MCF 10A (cell line): ENCODE results near the gene TMEM271. TPM values are rescaled to one million over a fixed set of nuclear protein-coding genes. Genes with fewer than 3 reads are reported as not detected.

Source experiments
- BruUV-seq: library from RNA; stranded (reverse); fragments of 400-500 nt; replicated peaks from 2 replicates; lab custom pipeline; 2021; lab: Mats Ljungman, UMichigan
- CTCF ChIA-PET: fragments of 300-600 bp; sonication (Branson Sonifier 250); formaldehyde crosslinking; extraction: SDS; loops from one replicate; lab custom pipeline; 2021; ENCODE audit warnings: antibody characterized with exemption, inconsistent platforms; lab: Yijun Ruan, JAX
- POLR2A ChIA-PET: fragments of 300-600, 350-650 bp; sonication (Branson Sonifier 250); formaldehyde crosslinking; extraction: SDS; loops from one replicate; lab custom pipeline; 2020; ENCODE audit warnings: antibody characterized with exemption, inconsistent platforms; lab: Yijun Ruan, JAX
- DNase-seq: peaks from one replicate; pipeline ENCODE4 v3.0.0-alpha.2; 2018; ENCODE audit not compliant: unreplicated experiment
- H3K27ac Mint-ChIP-seq: one replicate; pipeline ENCODE4 v1.8.0; 2022; ENCODE audit warnings: mild to moderate bottlenecking, low read depth, mixed read lengths; ENCODE audit not compliant: unreplicated experiment
- H3K27me3 Mint-ChIP-seq: one replicate; pipeline ENCODE4 v1.8.0; 2022; ENCODE audit warnings: mixed read lengths; ENCODE audit not compliant: insufficient read depth, unreplicated experiment
- H3K36me3 Mint-ChIP-seq: one replicate; pipeline ENCODE4 v1.8.0; 2022; ENCODE audit warnings: mild to moderate bottlenecking, moderate library complexity, mixed read lengths; ENCODE audit not compliant: insufficient read depth, unreplicated experiment
- H3K4me1 Mint-ChIP-seq: one replicate; pipeline ENCODE4 v1.8.0; 2022; ENCODE audit warnings: mixed read lengths; ENCODE audit not compliant: insufficient read depth, unreplicated experiment
- H3K4me3 Mint-ChIP-seq: one replicate; pipeline ENCODE4 v1.8.0; 2022; ENCODE audit warnings: mild to moderate bottlenecking, moderate library complexity, mixed read lengths; ENCODE audit not compliant: unreplicated experiment
- H3K9me3 Mint-ChIP-seq: one replicate; pipeline ENCODE4 v1.8.0; 2022; ENCODE audit warnings: mixed read lengths; ENCODE audit not compliant: unreplicated experiment
- CTCF ChIP-seq: fragments of 200-600 bp; IDR thresholded peaks from one replicate; pipeline ENCODE4 v1.8.0; 2022; ENCODE audit warnings: antibody characterized with exemption, mild to moderate bottlenecking; ENCODE audit not compliant: unreplicated experiment
- intact Hi-C: fragments of 100-400 bp; cut with micrococcal nuclease; formaldehyde crosslinking; loops from 2 replicates; pipeline ENCODE4 v1.14.1; 2022
- total RNA-seq: library from RNA; stranded (reverse); gene quantifications from 2 replicates; pipeline ENCODE4 v1.2.3, GENCODE V29; 2022

The TMEM271 gene
- total RNA-seq, 1 experiment from 2014 or later = not detected

GRCh38 chr4:538542-539142 lies 37.5 kb downstream of the TMEM271 start:
- no peak for DNase-seq
- Mint-ChIP-seq H3K4me3 (no peak overlapping the region), H3K36me3 (peaks cover 5% of the 10 kb centered on the region), H3K27ac (no peak overlapping the region), H3K9me3 (no peaks in the 10 kb centered on the region), H3K27me3 (peaks cover 12% of the 10 kb centered on the region), H3K4me1 (no peaks in the 10 kb centered on the region)
- BruUV-seq = no TSS peak
- ChIA-PET CTCF (no interaction called here), POLR2A (interaction anchor here (1.1 to 1.4 kb wide), 3 partner anchors 9 to 15 kb away, joined by 3 to 5 read pairs (median 4); no protein-coding TSS in a partner anchor)
- no peak for TF ChIP-seq CTCF
- intact Hi-C loops = no loop called here

GRCh38 chr4:537436-538264 lies 38.4 kb downstream of the TMEM271 start:
- no TSS peak for BruUV-seq

GRCh38 chr4:536351-536972 lies 39.6 kb downstream of the TMEM271 start:
- Mint-ChIP-seq H3K27ac (no peak overlapping the region), H3K36me3 (peaks cover 21% of the 10 kb centered on the region), H3K9me3 (no peaks in the 10 kb centered on the region), H3K4me3 (no peak overlapping the region), H3K4me1 (no peaks in the 10 kb centered on the region), H3K27me3 (no peaks in the 10 kb centered on the region)
- BruUV-seq = no TSS peak
- TF ChIP-seq CTCF = no peak
- POLR2A ChIA-PET = interaction anchor here (0.6 kb wide), 1 partner anchor 142 kb away, joined by 3 read pairs; no protein-coding TSS in a partner anchor
- intact Hi-C loops = no loop called here
- CTCF ChIA-PET = interaction anchor here (0.7 kb wide), 1 partner anchor 33 kb away, joined by 4 read pairs; no protein-coding TSS in a partner anchor
- DNase-seq = no peak

More at GRCh38 chr4:537436-538264, 38.4 kb downstream of the TMEM271 start:
- no peaks in the 10 kb centered on the region for H3K4me1 Mint-ChIP-seq
- no peak for DNase-seq
- POLR2A ChIA-PET = no interaction called here
- no peak overlapping the region for H3K27ac Mint-ChIP-seq
- intact Hi-C loops = no loop called here
- peaks cover 3% of the 10 kb centered on the region for H3K27me3 Mint-ChIP-seq
- H3K9me3 Mint-ChIP-seq = no peaks in the 10 kb centered on the region
- CTCF ChIA-PET = no interaction called here
- peaks cover 9% of the 10 kb centered on the region for H3K36me3 Mint-ChIP-seq
- TF ChIP-seq CTCF = no peak
- H3K4me3 Mint-ChIP-seq = no peak overlapping the region

GRCh38 chr4:535924-536281 lies 40.2 kb downstream of the TMEM271 start:
- Mint-ChIP-seq H3K27me3 (no peaks in the 10 kb centered on the region), H3K4me3 (no peak overlapping the region), H3K27ac (no peak overlapping the region), H3K36me3 (peaks cover 27% of the 10 kb centered on the region), H3K4me1 (no peaks in the 10 kb centered on the region), H3K9me3 (no peaks in the 10 kb centered on the region)
- CTCF ChIA-PET = interaction anchor here (0.7 kb wide), 1 partner anchor 34 kb away, joined by 4 read pairs; no protein-coding TSS in a partner anchor
- BruUV-seq = no TSS peak
- no peak for TF ChIP-seq CTCF
- no peak for DNase-seq
- intact Hi-C loops = no loop called here
- POLR2A ChIA-PET = no interaction called here
